ENCODE measurements around the gene GRK5.

The GRK5 gene

DNA sequence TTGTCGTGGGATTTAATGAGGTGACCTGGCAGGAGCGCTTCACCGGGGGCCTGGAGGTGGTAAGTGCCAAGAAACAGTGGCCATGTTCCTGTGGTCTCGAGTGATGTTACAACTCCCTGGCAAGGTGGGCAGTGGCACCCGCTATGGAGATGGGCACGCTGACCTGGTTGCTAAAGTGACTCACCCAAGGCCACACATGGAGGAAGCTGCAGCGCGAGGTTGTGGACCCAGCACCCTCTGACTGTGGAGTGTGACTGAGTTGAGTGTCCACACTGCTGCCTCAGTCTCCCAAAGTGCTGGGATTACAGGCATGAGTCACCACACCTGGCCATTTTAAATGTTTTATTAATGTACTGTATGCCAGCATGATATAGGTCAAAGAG lies 261.9 kb downstream of the GRK5 start:
- no peak for DNase-seq (ENCODE audit: low read depth)
- TF ChIP-seq, protein P1, sequence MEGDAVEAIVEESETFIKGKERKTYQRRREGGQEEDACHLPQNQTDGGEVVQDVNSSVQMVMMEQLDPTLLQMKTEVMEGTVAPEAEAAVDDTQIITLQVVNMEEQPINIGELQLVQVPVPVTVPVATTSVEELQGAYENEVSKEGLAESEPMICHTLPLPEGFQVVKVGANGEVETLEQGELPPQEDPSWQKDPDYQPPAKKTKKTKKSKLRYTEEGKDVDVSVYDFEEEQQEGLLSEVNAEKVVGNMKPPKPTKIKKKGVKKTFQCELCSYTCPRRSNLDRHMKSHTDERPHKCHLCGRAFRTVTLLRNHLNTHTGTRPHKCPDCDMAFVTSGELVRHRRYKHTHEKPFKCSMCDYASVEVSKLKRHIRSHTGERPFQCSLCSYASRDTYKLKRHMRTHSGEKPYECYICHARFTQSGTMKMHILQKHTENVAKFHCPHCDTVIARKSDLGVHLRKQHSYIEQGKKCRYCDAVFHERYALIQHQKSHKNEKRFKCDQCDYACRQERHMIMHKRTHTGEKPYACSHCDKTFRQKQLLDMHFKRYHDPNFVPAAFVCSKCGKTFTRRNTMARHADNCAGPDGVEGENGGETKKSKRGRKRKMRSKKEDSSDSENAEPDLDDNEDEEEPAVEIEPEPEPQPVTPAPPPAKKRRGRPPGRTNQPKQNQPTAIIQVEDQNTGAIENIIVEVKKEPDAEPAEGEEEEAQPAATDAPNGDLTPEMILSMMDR (IDR thresholded peaks at IDR 0.05; ENCODE audit: low read depth, low read length, missing control alignments): no peak
- H3K4me3 ChIP-seq (ENCODE audit: low read depth, low read length): no peak overlapping the region

DNA sequence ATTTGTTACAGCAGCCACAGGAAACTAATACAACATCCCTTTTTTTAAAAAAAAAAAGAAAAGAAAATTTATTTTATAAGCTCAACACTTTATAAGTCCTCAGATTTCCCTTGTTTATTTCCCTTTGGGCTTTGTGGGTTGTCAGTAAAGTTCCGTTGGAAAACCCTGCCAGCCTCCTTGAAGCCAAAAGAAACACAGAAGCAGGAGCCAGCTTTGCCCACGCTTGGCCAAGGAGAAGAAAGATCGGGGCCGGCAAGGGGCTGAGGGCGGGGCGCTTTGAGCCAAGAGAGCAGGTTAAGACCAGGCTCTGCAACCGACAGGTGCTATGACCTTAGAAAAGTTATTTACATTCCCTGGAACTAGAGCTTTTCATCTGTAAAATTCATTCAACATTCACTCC lies 262.5 kb downstream of the GRK5 start:
- no peak for DNase-seq (ENCODE audit: low read depth)
- TF ChIP-seq, protein P1 (IDR thresholded peaks at IDR 0.05; ENCODE audit: low read depth, low read length, missing control alignments): no peak
- H3K4me3 ChIP-seq (ENCODE audit: low read depth, low read length): no peak overlapping the region

DNA sequence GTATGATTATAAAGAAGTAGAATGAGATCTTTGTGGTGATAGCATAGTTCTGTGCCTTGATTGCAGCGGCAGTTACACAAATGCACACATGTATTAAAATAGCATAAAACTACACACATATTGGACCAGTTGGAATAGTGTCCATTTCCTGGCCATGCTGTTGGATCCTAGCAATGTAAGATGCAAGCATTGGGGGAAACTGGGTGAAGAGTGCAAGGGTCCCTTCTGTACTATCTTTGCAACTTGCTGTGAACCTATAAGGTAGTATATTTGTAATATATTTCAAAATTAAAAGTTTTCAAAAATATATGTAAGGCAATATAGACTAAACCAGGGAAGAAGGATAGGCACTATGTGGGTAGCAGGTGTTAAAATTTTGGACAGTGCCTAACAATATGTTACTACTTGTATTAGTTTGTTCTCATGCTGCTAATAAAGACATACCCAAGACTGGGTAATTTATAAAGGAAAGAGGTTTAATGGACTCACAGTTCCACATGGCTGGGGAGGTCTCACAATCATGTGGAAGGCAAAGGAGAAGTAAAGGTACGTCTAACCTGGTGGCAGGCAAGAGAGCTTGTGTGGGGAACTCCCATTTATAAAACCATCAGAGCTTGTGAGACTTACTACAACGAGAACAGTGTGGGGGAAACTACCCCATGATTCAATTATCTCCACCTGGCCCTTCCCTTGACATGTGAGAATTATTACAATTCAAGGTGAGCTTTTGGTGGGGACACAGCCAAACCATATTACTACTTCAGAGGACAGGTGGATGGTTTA lies 263.7 kb downstream of the GRK5 start:
- no peak for DNase-seq (ENCODE audit: low read depth)
- TF ChIP-seq, protein P1 (IDR thresholded peaks at IDR 0.05; ENCODE audit: low read depth, low read length, missing control alignments): no peak
- no peak overlapping the region for H3K4me3 ChIP-seq (ENCODE audit: low read depth, low read length)

DNA sequence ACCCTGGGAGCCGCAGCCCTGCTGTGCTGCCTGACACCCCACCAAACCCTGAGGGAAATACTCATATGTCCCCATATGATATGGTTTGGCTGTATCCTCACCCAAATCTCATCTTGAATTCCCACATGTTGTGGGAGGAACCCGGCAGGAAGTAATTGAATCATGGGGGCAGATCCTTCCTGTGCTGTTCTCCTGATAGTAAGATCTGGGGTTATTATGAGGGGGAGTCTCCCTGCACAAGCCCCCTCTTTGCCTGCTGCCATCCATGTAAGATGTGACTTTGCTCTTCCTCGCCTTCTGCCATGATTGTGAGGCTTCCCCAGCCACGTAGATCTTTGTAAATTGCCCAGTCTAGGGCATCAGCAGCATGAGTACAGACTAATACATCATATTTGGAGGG lies 266.4 kb downstream of the GRK5 start:
- no peak overlapping the region for H3K4me3 ChIP-seq (ENCODE audit: low read depth, low read length)
- DNase-seq (ENCODE audit: low read depth): no peak
- TF ChIP-seq, protein P1 (IDR thresholded peaks at IDR 0.05; ENCODE audit: low read depth, low read length, missing control alignments): no peak

DNA sequence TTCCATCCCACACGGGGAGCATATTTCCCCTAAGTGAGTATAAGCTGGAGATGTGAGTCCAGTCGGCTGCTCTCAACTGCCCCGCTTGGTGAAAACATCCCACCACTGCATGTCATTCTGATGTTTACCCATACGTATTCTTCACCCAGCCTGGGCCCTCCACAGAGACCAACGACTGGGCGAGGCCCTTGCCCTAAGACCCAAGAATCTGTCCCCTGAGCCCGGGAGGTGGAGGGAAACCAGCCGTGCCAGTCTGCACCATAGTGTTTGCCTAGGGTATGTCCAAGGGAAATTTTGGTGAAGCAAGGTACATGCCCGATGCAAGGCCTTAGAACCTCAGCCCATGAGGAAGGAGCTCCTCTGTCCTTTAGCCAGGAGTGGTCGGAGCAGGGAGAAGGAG lies 267.2 kb downstream of the GRK5 start:
- TF ChIP-seq, protein P1 (IDR thresholded peaks at IDR 0.05; ENCODE audit: low read depth, low read length, missing control alignments): no peak
- DNase-seq (ENCODE audit: low read depth): no peak
- no peak overlapping the region for H3K4me3 ChIP-seq (ENCODE audit: low read depth, low read length)

DNA sequence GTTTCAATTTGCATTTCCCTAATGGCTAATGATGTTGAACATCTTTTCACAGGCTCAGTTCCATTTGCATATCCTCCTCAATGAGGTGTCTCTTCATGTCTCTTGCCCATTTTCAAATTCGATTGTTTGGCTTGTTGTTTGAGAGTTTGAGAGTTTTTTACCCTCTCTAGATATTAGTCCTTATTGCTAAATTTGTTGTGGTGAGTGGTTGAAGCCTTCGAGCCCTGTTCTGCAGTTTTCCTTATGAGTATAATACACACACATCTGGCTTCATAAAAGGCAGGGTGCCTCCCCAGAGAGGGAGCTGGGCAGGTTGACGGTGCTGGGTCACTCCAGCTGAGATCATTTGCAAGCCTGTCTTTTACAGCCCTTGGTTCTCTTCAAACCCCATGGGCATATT lies 270.1 kb downstream of the GRK5 start:
- peak overlapping the region; percentile 2; the same call in 1 of the 2 replicates for H3K4me3 ChIP-seq (ENCODE audit: low read depth, low read length)
- TF ChIP-seq, protein P1 (IDR thresholded peaks at IDR 0.05; ENCODE audit: low read depth, low read length, missing control alignments): no peak
- no peak for DNase-seq (ENCODE audit: low read depth)
